IPS-11a (cell line): ENCODE results near the gene PLXND1.

ENCODE experiments used
- H3K4me3 ChIP-seq: one replicate; pipeline ENCODE4 v1.5.1; 2013; ENCODE audit warnings: low read depth, low read length, control low read depth

The PLXND1 gene

DNA sequence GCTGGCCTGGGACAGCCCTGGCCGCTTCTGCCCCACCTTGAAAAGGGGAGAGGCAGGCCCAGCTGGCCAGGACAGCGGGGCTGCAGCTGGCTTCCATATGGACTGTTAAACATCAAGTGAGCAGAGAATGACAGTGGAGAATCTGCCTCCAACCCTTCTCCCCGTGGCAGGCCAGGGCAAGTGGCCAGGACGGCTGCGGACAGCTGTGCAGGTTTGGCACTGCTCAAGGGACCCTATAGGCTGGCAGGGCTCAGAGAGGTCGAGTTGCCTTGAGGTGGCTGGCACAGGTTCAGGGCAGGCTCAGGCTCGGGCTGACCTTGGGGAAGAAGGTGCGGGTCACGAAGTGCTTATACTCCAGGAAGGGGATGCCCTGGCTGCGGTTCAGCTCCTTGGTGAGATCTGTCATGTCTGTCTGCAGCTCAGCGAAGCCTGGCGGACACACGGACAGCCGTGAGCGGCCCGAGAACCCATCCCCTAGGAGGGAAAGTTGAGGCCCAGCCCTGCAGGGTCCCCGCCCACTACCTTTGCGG, 39.2 kb downstream of the PLXND1 start:
- H3K4me3 ChIP-seq, result no peak overlapping the region

DNA sequence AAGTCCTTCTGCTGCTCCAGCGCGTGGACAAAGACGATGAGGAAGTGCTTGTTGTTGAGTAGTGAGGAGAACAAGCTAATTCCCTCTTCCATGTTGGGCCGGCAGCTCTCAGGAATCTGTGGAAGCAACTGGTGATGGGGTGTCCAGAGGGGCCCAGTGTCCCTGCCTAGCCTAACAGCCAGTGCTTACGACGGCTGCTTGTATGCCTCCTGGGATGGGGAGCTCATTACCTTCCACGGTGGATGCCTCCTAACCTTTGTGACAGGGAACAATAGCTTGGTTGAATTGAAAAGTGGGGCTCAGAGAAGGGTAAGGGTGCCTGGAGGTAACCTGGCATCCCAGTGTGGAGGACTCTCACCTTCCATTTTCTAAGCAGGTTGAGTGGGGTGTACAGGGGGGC, 40.6 kb downstream of the PLXND1 start:
- H3K4me3 ChIP-seq, result no peak overlapping the region

DNA sequence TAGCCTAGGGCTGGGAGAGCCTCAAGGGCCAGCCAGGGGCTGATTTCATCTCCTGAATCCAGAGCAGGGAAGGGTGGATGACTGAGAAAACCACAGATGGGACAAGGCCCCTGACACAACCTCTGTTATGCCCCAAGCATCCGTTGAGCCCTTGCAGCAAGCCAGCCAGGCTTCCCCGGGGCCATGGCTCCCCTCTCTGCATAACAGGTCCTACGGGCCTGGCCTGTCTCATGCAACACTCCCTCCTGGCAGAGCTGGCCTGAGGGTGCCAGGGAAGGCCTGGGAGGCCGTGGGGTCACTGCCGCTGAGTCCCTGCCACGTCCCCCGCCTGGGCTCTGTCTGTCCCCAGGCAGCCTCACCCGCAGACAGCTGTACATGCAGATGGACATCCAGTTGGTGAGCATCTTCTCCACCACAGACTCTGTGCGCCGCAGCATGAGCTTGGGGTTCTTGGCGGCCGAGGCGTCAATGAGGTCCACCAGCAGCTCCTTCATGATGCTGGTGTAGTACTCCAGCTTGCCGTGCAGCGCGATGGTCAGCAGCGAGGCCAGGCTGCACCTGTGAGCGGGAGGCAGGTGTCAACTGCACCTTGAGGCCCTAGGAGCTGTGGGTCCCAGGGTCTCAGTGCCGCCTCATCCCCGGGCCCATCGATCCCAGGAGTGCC, 41.4 kb downstream of the PLXND1 start:
- H3K4me3 ChIP-seq, result no peak overlapping the region

DNA sequence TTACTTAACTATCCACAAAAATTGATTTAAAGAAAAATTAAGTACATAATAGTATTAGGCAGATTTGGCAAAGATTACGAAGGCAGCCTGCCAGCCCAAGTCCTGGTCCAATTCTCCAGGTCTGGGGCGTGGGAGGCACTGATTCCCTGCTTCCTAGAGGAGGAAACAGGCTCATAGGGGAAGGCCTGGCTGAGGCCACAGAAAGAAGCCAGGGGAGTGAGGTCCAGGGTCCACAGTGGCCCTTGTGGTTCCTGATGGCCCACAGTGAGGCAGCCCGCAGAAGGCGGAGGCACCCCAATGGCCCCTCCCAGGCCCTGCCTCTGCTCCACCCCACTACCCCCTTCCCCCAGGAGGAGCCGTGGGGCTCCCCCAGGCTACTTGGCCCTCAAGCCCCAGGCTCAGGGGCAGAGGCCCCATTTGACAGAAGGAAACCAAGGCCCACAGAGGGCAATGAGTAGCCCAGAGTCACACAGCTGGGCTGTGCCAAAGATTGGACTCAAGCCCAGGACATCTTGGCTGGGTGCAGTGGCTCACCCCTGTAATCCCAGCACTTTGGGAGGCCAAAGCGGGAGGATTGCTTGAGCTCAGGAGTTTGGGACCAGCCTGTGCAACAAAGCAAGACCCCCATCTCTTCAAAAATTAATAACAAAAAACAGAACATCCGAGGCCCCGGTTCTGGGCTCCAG, 42.5 kb downstream of the PLXND1 start:
- no peak overlapping the region for H3K4me3 ChIP-seq

DNA sequence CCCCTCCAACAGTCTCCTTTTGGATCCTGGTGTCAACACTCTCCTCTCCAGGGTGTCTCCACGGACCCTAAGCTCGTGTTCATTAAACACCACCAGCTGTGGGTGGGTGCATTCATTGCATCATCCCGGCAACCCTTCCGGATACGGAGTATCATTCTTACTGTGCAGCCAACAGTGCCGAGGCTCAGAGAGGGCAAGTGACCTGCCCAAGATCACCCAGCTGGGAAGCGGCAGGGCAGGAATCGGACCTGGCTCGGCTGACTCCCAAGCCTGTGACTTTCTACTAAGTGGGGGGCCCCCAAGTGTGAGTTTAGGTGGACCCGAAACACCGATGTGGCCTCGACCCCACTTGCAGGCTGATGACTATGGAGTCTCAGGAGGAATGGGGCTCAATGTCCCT, 43.1 kb downstream of the PLXND1 start:
- no peak overlapping the region for H3K4me3 ChIP-seq

DNA sequence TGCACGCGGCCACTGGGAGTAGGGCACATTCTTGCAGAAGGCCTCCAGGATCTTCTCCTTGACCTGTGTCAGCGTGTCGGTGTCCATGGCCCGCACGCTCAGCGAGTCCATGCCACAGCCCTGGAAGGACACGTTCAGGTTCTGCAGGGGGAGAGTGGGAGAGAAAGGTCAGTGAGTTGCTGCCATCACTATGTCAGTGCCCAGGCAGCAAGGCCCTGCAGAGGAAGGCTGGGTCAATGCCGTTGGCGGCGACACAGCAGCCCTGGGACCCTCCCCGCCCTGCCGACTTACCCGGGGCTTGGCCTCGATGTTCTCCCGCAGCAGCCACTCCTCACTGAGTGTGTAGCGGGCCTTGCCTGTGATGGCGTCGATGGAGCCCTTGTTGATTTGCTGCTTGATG, 43.7 kb downstream of the PLXND1 start:
- H3K4me3 ChIP-seq, result no peak overlapping the region

DNA sequence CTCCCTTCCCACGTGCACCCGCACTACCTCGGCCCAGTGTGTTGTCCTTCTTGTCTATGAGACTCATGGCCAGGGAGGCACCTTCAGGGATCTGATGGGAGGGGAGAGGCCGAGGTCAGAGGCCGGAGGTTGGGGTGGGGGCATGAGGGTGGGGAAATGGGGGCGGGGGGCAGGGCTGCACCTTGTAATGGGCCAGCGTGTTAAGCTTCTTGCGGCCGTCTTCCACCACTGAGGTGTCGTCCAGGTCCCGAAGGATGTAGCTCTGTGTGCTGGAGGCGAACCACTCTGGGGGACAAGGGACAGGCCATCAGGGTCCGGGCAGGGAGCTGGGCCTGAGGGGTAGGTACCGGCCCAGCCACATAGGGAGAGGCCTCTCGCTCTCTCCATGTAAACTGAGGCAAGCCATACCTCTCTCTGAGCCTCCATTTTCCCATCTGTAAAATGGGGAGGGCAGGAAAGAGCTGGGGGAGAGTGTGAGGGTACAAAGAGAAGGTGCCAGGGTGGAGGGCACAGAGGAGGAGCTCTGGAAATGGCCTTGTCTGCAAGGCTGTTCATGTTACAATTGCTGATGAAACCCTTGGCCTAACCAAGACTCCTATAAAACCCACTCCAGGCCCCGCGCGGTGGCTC, 44.7 kb downstream of the PLXND1 start:
- H3K4me3 ChIP-seq, result no peak overlapping the region

DNA sequence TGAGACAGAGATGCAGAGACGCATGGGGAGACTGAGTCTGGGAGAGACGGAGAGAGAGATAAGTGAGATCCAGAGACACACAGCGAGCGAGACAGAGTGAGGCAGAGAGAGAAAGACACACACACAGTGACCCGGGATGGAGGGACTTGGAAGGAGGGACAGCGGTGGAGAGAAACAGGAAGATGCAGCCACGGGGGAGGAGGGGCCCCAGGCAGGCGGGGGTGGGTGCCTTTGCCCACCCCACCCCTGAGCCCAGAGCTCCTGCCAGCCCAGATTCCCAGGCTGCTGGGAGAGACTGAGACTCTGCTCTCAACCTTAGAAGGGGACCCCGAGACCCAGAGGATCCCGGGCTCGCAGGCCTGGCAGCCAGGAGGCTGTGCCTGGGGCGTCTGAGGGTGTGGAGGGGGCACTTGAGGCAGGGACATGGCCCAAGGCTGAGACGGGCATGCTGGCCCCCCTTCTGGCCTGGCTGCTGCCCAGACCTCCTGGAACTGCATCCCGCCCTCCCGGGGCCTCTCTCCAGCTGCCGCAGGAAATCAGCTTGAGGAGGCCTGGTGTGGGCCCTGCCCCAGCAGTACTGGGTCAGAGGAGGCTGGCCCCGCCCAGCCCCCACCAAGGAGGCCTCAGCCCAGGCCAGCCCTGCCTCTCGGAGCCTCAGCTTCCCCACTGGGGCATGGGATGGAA, 45.4 kb downstream of the PLXND1 start:
- H3K4me3 ChIP-seq, result no peak overlapping the region

DNA sequence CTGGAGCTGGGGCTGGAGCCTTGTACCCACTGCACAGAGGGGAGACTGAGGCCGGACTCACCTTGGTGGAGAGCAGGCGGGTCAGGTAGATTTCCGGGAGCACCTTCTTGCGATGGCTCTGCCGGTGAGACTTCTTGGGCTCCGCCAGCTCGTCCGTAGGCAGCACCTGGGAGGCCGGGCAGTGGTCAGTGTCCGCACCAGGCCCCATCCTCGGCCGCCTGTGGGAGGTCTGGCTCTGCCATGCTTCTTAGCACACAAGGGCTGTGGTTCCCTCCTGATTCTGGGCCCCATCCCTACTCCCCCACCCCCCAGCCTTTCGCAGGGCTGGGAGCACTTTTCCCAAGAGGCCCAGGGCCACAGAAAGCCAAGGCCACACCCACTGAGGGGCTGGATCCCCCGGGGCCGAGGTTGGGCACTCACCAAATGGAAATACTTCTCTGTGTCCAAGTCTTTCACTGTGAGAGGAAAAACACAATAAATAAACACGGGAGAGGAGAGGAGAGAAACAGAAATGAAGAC, 46.1 kb downstream of the PLXND1 start:
- no peak overlapping the region for H3K4me3 ChIP-seq

DNA sequence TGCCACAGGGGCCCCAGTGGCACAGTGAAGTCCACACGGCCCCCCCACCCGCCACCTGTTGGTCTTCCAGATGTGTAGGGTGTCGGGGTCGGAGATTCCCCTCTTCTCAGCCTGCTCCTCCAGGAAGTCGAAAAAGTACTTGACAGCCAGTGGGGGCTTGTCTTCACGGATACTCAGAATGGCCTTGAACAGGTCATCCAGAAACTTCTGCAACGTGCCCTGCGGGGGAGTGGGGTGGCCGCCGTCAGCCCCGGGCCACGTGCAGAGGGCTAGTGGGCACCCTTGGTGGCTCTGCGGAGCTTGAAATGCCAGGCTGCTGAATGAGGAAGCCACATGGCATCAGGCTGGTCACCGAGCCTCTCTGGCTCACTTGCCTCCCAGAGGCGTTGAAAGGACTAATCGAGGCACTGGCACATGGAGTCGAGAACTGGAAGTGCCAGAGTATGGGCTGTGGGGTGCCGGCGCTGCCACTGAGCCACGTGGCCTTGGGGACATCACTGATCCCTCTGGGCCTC, 46.9 kb downstream of the PLXND1 start:
- no peak overlapping the region for H3K4me3 ChIP-seq

DNA sequence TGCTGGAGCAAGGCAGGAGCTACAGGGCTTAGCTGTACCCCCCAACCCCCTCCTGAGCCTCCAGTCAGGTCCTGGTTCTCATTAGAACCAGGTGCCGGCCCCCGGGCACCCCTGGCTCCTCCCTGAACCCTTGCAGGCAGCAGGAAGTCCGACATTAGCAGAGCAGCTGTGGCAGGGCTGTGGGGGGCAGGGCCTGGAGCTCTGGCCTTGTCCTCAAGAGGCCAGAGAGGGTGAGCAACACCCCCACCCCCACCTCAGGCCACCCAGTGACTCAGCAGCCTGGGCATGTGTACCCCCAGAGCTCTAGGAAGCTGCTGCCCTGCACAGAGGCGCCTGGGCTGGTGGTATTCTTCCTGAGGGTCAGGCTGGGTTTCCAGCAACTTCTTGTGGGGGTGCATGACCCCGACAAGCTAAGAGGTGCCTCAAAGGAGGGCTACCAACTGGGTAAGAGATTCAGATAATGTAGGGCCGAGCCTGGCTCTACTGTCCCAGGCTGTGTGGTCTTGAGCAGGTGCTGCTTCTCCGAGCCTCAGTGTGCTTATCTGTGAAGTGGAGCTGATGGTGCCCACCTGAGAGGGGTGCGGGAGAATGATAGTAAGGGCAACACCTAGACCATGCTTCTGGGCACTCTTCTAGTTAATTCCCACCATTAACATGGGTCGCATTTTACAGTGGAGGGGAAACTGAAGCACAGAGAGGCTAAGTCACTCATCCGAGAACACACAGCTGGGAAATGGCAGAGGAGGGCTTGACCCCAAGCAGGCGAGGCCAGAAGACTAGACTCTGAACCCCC, 47.5 kb downstream of the PLXND1 start:
- H3K4me3 ChIP-seq, result no peak overlapping the region

DNA sequence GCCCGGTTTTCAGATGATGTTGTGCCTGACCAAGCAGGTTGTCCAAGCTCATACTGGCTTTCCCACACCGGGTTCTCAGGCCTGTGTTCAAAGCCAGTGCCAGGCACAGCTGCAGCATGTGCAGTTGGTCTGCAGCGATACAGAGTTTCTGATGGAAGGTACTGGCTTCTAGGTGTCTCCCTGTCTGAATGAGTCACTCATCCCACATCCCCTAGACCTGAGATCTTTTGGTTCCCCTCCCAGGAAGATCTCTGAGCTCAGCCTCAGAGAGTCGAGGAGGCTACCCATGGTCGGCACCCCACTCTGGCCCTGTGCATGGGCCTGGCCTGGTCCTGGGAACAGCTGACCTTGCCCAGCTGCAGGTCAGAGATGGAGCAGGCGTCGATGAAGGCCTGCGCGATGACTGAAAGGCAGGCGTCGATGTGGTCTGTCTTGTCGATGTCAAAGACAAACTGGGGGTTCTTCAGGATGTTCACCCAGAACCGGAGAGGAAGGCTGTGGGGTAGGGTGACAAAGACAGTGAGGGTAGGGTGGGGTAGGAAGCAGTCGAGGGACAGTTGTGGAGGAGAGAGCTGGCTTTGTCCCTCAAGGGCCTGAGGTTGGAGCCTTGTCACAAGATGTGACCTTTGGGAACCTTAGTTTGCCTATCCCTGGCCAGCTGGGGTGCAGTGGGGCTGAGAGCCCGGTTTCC, 48.2 kb downstream of the PLXND1 start:
- H3K4me3 ChIP-seq, result no peak overlapping the region

DNA sequence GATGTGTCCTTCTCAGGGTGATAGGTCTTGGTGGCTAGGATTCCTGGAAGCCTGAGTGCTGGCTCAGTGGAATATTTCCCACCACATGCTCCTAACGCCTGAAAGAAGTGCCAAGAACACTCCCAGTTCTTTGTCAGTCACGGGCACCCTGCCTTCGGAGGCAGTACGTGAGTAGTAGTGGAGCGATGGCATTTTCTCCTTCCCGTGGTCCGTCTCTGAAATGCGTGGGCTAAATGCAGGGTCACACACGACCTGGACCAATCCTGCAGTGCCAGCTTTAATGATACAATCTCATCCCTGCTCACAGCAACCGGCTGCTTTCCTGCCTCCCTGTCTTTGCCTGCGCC, 49.0 kb downstream of the PLXND1 start:
- no peak overlapping the region for H3K4me3 ChIP-seq

DNA sequence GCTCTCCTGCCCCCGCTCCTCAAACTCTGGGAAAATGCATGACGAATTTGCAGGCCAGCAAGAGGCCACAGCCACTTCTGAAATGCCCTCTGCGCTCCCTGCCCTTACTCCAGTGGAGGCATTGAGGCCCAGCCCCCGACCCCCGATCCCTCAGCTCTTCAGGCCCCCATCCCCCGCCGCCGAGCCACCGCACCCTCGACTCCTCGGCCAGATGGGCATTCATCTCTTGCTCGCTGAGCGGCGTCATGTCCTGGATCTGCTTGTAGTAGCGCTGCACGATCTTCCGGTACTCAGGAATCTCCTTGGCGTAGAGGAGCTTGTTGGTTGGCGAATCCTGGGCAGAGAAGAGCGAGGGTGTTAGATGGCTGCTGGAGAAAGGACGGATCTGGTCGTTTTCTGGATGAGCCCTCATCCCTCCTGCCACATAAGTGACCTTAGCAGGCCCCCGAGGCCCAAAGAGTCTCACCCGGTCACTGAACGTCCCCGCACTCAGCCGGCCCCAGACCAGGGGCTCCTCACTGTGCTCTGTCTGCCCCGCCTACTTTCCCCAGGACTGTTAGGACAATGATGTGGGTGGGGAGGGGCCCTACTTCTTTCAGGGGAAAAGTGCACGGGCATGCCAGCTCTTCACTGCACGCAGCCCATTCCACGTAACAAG, 49.5 kb downstream of the PLXND1 start:
- H3K4me3 ChIP-seq, result no peak overlapping the region

DNA sequence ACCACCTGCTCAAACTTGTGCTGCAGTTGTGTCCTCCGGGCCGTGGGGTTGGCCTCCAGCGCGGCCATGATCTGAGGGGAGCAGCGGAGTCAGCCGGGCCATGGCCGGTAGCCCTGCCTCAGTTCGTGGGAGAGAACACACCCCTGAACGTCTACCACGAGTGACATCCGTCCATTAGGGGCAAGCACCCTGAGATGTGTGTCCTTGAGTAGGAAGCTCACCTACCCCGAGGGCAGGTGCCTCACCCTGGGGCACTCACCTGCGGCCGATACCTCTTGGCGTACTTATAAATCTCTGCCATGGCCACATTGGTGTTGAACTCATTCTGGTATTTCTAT, 50.1 kb downstream of the PLXND1 start:
- H3K4me3 ChIP-seq, result no peak overlapping the region

DNA sequence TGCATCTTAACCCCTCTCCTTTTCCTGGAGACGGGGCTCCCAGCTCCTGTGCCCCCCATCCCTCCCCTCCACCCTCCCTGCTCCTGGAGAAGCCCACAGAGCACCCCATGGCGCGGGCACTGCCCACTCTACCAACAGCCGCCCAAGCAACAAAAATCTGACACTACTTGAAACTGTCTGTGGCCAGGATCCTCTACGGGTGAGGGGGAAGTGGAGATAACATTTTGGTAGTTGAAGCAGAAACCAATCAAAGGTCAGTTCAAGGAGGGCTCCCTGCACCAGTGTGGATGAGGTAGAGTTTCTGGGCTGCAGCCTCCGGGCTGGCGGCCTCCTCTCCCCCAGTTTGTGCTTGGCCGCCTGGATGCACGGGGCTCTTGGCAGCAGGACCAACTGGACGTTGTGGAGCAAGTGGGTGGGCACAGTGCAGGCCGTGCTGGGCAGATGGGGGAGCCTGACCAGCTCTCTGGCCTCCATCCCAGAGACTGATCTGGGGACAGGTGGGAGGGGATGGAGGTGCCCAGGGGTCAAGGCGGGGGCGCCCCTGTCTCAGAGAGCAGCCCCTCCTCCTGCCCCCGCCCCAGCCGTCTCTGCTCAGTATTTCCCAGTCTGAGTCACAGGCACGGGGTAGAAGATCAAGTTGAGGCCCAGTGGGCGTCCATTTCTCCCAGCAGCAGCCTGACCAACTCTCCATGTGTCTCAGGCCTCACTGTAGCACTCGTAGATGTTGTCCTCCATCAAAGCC, 50.7 kb downstream of the PLXND1 start:
- H3K4me3 ChIP-seq, result no peak overlapping the region

DNA sequence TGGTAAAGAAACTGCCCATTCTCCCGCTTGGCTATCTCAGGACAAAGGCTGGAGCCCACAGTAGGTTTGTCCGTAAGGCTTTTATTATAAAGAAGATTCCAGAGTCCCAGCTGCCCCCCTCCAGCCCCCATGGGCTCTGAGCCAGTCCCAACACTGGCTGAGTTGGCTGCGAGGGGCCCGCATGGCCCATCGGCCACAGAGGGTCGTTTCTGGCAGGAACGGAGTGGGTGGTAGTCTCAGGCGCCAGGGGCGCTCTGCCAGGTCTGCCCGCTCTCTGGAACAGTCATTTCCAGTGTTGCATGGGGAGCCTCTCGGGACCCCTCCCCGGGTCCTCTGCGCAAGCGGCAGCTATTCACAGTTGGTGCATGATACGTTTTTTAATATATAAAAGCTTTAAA, 51.3 kb downstream of the PLXND1 start:
- no peak overlapping the region for H3K4me3 ChIP-seq

DNA sequence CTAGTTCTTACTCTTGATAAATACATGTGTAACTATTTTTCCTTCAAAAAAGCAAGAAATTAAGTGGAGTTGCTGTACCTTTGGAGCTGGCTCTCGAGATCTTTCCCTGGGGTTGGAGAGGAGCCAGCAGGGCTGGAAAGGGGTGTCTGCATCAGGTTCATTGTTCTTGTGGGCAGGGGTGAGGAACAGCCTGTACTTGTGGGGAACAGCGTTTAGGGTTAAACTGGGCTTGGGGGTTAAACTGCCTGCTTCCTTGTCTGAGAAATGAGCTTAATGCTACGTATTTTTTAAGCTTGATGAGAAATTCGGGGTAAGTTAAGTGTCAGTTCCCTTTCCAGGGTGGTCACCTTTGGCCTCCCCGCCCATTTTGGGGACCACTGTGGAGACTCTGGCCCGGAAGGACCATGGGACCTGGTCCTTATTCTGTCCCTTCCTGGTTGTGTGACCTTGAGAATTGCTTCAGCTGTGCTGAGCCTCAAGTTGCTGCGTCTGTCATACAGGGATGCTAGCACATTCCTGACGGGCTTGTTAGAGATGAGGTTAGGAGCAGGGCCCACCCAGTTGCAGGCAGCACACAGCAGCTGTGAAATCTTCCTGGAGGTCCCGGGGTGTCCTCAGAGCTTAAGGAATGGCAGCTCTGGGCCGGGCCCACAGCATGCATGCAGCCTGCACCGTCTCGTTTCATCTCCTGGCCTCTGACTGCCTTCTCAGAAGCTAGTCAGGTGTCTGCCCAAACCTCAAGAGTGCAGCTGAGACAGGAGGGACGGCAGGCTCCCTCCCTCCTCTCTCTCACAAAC, 51.9 kb downstream of the PLXND1 start:
- H3K4me3 ChIP-seq, result no peak overlapping the region
